GM19025 (cell line): ENCODE results near the gene TRPM8.

ENCODE experiments used
- ATAC-seq: cut with Tn5 transposase; IDR thresholded peaks from one replicate; pipeline ENCODE4 v1.9.1; 2021; ENCODE audit warnings: mild to moderate bottlenecking, low read depth, moderate library complexity; ENCODE audit not compliant: unreplicated experiment

TRPM8 gene

DNA sequence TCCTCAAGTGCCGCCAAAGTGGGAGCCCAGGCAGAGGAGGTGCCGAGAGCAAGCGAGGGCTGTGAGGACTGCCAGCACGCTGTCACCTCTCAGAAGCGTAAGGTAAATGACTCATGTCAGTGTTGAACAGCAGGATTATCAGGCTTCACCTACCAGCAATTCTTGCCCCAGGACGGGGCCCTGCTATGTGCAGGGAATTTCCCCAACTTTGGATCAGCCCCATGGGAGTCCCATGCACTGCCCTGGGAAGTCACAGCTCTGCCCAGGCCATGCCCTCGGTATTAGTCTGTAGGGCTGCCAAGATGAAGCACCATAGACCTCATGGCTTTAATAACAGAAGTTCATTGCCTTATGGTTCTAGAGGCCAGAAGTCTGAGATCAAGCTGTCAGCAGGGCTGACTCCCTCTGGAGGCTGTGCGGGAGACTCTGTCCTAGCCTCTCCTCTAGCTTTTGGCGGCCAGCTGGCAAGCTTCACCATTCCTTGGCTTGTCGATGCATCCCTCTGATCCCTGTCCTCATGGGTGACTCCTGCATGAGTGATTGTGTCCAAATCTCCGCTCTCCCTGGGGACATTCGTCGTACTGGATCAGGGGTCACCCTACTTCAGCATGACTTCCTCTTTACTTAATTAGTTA, 55.9 kb downstream of the TRPM8 start:
- no peak for ATAC-seq

DNA sequence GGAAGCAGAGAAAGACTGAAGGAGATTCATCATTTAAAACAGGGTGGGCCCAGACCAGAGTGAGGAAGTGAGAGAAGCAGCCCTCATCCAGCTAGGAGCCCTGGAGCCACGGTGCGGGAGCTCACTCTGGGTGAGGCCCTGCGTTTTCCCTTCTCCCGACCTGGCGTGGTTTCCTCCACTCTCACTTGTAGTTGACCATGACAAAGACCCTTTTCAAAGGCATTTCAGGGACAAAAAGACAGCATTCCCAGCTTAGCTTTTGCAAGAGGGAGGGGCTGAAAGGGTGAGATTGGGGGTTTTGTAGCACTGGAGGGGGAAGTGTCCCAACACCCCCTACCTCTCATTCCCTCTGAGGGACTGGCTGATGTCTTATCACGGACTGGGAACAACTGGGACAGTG, 56.6 kb downstream of the TRPM8 start:
- no peak for ATAC-seq

DNA sequence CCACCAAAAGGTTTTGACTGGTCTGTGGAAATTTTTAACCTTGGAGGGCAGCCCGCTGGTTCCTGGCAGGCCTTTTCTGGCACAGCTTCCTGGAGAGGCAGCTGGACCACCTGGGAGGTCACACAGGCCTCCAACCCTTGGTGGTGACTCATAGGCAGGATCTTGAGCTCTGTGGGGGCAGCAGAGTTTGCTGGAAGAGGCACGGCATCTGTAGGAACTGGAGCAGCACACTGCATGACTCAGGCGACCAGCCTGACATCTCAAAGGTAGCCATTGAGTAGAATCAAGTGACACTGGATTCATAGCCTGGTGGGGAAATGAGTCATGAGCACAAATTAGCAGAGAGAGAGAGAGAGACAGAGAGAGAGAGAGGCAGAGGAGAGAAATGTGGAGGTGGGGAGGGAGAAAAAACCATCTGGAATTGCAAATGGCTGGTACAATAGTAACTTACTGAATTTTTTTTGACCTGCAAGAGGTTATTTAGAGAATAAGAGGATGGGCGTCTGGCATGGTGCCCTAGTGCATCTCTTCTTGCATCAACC, 57.4 kb downstream of the TRPM8 start:
- no peak for ATAC-seq

DNA sequence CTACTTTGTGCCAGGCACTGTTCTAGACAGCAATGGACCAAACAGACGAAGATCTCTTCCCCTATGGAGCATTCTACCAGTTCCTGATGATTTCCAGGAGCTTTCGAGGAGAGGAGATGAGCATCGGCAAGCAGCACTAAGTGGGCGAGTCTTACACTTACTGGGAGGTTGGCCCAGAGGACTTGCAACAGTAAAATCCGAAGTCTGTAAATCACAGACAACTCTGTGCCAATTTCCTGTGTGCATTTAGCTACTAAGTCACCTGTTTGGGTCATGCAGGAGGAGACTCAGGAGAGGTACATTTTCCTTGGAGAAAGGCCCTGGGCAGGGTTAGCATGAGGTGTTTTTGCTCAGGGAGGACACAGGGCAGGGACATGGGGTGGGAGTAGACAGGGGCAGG, 58.9 kb downstream of the TRPM8 start:
- ATAC-seq, result no peak

DNA sequence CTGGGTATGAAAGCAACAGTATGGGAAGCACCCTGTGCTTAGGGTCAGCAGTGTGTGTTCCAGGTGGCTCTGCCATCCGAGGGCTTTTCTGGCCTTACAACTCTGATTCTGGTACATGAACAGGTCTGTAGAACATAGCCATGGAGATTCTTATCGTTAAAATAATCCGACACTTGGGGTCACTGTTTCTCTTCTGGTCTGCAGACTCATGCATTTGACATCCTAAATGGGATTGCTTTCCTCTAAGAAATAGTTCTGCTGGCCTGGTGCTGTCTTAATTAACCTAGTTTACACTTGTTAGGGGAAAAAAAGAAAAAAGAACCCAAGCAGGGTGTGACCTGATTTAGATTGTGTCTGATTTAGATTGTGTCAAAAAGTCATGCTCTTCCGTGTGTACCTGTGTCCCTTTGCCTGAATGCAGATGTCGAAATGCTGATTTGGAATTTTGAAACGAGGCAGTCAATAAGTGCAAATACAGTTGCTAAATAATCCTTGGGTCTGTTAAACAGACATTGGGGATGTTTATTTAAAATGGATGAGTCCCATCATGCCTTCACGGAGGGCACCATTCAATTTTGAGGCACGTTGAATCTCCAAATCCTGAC, 59.6 kb downstream of the TRPM8 start:
- no peak for ATAC-seq

DNA sequence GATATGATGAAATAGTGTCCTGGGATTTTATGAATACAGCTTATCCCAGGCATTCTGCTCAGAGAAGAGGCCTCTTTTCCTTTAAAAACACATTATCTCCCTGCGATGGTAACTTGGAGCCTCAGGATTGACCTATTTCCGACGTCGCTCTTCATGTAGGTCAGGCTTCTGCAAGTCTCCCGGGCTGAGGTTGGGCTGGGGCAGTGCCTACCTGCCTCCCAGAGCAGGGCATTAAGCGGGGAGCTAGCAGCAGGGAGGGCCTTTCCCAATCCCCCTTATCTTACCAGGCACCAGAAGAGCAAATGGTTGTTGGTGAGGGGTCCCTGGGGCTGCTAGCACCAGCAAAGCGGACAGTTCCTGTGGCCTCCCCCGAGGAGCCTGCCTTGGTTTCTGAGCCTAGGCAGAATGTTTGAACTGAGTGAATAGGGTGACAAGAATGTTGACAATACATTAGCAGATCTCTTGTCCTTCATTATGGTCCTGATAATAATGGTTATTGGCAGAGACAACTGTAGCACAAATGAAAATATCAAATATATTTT, 60.2 kb downstream of the TRPM8 start:
- no peak for ATAC-seq

DNA sequence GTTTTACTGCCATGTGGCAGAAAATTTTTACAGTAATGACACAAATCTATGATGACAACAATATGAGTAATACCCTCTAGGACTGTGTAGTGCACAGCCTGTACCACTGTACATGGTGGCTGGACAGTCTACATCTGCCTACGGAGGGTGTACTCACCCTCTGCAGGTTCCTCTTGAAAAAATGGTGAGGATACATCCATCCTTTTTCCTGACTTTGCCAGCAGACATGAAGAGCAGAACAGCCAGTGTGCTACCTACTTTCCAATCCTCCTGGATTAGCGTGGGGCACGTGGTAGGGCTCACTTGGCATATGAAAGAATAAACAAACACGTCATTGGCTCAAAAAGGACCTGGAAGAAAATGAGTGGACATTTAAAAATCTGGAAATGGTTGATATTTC, 62.6 kb downstream of the TRPM8 start:
- ATAC-seq, result no peak

DNA sequence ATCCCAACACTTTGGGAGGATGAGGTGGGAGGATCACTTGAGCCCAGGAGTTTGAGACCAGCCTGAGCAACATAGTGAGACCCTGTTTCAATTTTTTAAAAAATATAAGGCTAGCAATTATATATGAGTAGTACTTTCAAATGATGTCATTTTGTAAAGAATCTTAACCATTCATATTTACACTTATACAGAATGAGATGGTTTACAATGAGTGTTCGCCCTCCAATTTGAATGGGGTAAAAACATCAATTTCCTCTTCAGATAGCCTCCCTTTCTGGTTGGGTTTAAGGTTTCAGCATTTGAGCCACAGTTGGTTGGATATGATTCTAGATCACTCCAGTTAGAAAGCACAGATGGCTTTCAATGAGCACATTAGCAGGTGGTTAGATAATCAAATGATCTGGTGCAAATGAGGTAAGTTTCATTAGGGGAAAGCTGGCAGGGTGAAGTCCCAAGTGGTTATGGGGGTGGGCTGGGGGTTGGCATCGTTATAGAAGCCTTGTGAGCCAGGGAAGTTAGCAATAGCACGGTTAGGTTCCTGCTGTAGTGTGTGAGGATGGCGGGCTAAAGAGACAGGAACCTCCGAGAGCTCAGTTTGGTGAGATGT, 63.9 kb downstream of the TRPM8 start:
- no peak for ATAC-seq

DNA sequence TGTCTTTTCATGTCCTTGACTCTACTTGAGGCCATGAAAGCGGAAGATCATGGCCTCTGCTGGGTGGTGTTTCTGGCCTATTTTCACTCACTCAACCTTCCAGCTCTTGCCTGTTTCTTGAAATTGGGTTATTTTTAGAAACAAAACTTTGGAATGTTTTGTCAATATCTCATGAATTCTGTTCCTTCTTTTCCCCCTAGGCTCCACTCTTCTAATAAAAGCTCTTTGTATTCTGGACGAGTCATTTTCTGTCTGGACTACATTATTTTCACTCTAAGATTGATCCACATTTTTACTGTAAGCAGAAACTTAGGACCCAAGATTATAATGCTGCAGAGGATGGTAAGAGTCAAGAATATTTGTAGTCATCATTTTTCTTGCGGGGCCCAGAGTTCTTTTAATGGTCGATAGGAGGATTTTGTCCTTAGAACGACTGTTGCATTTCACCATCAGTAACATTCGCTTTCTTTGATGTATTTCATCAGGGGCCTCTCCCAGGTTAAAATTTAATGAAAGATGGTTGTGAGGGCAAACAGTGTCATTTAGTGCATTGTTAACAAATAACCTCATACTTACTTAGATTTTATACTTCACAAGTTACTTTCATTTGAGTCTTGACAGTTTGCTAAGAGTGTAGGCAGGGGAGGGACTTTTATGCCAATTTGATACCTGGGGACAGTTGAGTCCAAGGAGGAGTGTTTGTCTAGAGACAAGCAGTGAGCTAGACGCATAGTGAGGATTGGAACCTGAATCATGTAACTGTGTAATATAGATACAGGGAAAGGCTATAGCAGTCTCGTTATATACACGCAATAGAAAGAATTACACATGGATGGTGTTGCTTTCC, 64.6 kb downstream of the TRPM8 start:
- no peak for ATAC-seq

DNA sequence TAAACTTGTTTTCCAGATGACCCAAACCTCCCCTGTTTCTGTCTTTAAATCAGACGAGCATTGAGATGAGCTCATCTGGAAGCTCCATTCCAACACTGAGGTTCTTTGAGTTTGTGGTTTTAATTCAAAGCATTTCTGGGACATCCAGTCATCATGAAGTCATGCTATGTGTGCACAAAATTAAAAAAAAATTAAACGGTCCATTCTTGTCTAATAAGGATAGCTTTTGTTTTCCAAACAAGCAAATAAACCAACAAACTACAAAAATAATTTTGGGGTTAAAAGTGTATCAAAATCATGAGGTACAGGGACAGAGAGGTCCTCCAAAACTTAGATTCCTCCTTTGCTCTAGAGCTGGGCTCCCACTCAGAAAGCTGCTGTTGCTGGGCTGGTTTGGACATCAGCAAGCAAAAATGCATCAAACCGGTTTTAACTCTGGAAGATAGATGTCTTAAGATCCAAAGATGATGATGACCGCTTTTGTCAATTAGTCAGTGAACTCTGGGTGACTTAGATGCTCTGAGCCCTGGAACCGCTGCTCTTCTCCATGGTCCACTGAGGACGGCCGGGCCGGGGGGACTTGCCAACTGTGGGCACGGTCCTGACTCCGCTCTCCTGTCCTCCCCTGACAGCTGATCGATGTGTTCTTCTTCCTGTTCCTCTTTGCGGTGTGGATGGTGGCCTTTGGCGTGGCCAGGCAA, 65.4 kb downstream of the TRPM8 start:
- ATAC-seq, result no peak

DNA sequence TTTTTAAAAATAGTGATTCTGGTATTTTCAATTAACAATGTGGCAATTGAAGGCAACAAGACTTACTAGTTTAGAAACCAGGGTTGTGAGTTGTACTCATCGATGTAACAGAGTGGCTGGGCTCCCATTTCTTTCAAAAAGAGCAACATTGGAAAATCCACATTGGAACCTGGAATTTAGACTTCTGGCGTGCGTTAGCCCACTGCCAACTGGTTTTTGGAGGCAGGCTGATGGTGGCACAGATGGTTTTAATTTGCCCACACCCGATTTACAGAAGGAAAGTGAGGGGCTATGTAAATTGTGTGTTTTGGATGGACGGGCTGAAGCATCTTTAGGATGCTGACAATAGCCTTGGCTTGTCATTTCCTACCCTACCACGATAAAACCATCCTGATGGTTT, 66.3 kb downstream of the TRPM8 start:
- ATAC-seq, result no peak

DNA sequence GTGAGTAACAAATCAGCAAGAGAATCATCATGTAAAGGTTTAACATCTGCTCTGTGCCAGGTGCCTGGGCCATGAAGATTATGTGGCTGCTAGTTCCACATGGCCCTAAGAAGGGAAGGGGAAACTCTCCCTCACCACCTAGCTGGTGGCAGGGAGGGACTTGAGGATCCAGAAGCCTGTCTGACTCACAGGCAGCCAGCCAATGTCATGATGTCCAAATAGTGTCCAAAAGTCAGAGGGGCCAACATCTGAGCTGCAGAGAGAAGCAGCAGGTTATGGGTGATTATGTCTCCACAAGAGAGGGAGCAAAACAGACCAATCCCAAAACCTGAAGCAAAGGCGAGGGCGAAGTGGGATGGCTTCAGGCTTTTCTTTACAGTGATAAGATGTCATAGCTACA, 71.4 kb downstream of the TRPM8 start:
- ATAC-seq, result no peak

DNA sequence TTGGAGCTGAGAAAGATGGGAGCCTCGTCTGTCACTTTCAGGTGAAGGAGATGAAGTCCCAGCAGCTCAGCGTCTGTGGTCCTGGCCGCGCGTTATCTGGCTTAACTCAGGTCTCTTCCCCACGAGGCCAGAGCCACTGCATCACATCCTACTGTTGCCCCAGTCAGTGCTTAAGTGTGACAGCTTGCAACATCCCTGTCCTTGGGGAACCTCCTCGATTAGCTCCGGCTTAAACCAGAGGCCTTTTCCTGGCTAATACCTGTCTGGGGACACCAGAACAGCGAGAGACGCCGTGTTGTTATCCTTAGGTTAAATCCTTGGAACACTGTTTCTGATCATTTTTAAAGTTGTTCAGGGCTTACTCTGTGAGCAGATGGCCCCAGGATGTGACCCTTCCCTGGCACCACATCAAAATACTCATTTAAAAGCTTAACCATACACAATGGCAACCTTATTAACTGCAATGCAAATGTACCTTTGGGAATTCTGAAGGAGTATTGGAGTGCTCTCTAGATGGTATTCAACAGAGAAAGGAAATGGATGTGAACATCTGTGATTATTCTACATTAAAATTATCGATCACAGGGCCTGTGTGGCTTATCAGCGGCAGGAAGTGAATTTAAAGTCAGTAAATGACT, 72.2 kb downstream of the TRPM8 start:
- ATAC-seq, result no peak

DNA sequence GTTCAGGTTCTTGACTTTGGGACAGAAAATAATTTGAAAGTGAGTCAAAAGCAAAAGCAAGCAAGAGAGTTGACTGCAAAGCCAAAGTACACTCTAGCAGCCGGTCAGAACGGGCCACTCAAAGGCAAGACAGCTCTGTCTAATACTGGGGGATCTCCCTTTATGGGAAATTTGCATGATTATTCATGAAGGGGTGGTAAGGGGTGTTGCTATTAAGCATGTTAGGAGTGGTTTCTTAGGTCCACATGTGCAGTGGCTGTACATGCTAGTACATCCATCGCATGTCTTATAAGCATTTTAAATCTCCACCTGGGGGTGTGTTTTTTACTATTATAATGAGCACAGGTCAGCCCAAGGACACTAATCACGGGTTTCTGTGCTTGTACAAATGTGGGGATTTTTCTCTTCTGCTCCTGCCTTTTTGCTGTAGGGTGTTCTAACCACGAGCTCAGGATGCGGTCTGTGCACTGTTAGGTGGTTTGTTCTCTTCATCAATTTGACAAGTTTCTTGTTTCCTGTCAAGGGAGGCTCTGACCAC, 73.2 kb downstream of the TRPM8 start:
- no peak for ATAC-seq

DNA sequence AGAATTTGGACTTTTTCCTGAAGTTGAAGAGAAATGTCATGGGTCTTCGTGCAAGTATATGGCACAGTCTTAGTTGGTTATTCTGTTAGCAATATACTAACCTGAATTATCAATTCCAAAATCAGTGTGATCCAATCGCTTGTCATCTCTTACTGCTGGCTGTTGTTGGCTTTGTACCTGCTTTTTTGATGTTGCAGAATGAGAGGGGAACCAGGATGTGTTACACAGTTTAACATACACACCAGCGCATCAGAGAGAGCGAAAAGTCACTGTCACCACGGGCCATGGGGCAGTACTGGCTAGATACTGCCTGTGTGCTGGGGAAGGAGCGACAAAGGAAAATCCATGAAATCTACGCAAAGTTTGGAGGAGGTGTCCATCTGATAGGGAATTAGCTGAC, 74.0 kb downstream of the TRPM8 start:
- ATAC-seq, result no peak

DNA sequence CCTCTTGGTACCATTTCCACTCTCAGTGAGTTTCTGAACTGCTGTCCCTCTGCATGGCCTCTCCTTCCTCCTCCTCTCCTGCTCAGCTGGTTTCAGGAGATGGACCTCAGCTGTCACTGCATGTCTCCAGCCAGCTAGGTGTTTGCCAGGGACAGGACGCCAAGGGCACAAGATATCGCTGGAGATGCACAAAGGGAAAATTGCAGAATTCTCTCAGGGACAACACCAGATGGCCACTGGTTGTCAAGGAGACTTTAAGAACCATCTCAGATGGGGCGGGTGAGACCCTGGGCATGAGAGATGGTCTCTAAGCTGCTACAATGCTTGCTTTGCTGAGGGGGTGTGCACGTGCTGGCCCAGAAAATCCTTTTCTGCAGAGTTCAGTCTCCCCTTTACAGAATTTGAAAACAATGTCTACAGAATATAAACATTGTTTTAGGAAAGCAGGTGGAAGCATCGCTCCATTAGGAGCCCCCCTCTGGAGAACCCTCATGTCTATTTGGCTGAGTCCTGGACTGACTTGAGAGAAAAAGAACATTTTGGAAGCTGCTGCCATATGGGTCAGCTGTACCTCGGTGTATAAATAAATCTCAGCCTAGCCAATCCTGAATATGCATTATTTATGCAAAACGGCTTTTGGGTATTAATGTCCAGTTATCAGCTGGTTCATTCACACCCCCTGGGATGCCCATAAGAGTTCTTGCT, 75.5 kb downstream of the TRPM8 start:
- no peak for ATAC-seq

DNA sequence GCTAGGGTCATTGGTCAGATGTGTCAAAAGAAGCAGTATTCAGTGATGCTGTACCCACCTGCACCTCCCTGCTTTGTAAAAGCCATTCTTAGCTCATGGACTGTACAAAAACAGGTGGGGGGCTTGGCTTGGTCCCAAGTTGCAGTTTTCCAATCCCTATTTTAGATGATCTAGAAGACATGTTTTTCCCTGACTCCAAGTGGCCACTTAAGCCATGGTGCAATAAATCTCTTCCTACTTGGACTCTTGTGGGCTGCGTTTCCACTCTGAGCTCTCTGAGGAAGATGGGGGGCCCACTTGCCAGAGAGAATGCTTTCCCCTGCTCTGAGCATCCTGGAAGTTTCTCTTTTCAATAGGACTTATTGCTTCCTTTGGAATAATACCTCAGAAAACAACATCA, 76.3 kb downstream of the TRPM8 start:
- ATAC-seq, result no peak

DNA sequence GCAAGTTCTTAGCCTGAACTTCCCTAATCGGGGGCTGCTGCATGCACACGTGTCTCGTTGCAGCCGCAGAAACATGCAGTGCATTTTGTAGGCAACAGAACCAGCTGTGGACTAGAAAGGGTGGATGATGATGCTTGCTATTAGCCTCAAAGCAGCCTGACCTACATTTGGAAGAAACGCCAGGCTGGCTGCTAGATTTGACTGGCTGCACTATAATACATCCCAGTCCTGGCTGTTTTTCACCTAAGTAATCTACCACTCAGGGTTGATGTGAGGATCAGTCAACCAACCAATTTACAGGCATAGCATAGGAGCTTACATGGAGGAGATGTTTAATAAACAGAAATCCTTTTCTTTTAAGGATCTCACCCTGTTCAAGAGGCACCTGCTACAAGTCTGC, 77.0 kb downstream of the TRPM8 start:
- no peak for ATAC-seq

DNA sequence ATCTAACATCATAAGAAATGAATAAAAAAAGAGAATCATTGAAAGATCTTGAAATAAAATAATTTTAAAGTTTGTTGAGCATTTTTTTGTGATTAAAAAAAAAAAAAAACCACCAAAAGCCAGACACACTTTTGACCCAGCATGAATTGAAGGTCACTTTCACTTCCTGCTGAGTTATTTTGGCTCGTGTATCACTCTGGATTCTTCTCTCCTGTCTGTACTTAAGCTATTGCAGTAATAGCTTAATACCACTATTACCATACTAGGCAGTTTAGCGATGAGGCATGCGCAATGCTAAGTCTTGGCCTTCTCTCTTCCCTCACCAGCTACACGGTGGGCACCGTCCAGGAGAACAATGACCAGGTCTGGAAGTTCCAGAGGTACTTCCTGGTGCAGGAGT, 78.8 kb downstream of the TRPM8 start:
- no peak for ATAC-seq
